ENCODE measurements around the gene NADK.
"Not testable (repeated sequence)": the region's sequence is repeated elsewhere in the genome, so short reads cannot be mapped to it uniquely, and the experiment has no call there.

DNA sequence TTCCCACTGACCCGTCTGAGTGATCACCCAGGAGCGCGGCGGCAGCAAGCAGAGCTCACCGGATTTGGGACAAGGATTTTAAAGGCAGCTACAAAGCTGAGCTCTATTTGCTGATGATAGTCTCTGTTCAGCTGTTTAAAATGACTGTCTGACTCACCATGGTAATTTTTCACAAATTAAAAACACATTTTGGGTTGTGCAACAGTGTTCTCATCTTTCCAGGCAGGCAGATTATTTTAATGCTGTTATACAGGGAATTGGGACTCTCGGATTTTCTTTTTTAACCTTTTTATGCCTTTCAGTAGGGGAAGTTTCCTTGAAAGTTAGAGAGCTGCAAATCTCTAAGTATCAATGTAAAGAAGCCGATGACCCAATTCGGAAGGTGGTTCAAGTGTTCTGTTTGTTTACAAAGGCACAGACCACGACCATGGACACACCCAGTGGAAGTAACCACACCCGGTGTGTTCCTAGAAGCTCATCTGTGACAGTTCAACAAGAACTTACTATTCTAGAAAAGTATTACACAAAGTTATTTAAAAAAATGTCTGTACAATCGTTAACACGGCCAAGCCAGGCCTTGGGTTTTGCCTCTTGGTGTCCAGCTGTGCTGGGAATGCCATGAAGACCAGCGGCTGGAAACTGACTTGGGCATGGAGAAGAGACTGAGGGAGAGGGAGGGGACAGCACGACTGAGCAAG lies 49.8 kb downstream of the NADK start:
- TF ChIP-seq, protein P1, sequence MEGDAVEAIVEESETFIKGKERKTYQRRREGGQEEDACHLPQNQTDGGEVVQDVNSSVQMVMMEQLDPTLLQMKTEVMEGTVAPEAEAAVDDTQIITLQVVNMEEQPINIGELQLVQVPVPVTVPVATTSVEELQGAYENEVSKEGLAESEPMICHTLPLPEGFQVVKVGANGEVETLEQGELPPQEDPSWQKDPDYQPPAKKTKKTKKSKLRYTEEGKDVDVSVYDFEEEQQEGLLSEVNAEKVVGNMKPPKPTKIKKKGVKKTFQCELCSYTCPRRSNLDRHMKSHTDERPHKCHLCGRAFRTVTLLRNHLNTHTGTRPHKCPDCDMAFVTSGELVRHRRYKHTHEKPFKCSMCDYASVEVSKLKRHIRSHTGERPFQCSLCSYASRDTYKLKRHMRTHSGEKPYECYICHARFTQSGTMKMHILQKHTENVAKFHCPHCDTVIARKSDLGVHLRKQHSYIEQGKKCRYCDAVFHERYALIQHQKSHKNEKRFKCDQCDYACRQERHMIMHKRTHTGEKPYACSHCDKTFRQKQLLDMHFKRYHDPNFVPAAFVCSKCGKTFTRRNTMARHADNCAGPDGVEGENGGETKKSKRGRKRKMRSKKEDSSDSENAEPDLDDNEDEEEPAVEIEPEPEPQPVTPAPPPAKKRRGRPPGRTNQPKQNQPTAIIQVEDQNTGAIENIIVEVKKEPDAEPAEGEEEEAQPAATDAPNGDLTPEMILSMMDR (IDR thresholded peaks at IDR 0.05): not testable (repeated sequence)
- TF ChIP-seq POLR2A (IDR thresholded peaks at IDR 0.05): not testable (repeated sequence)
